ENCODE results near the gene APOF. TPM values are rescaled to one million over a fixed set of nuclear protein-coding genes. Genes with fewer than 3 reads are reported as not detected.

Gene APOF
- total and polyA plus RNA-seq, 2 of the 8 experiments (the other 6 are each of a cell fraction or from before 2014, with no cell fraction given), result not detected

DNA sequence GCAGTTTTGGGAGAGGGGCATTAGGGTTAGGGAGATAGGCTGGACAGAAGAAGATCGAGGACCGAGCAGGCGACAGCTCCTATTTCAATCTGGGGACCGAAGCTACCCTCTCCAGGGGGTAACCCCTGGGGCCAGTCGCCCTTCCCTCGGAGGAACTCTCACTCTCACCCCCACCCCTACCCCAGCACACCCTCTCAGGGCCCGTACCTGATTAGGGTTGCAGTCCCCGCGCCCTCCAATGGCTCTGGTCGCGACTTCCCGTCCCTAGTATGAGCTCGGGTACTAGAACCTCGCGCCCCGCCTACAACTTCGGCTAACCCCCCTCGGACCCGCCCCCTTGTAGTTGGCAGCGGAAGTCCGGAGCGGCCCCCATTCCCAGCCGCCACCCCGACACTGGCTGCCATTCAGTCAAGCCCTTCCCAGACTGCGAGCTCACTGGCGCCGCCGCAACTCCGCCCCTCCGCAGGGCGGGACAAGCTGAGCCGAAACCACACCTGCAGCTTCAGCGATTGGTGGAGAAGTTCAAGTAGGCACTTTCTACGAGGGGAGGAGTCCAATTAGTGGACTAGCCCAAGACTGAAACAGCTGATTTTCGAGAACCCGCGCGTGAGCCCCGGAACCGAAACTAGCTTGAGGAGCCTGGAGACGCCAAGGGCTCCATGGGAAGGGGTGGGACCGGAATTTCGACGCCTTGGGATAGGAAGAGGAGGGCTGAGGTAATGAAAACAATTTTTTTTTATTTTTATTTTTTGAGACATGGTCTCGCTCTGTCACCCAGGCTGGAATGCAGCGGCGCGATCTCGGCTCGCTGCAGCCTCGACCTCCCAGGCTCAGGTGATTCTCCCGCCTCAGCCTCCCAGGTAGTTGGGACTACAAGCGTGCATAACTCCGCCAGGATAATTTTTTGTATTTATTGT, 2.5 kb downstream of the APOF start, which contains the start of gene STAT2 (continued):
- TF ChIP-seq NANOG (IDR thresholded peaks at IDR 0.05; ENCODE audit: insufficient read depth, low read depth, low read length, poor library complexity, severe bottlenecking) (no peak), JUND (IDR thresholded peaks at IDR 0.05; ENCODE audit: low read length) (no peak; the same call in 1 of the 2 replicates), TCF12 (IDR thresholded peaks at IDR 0.05; ENCODE audit: low read depth, low read length) (0 out of 2 replicates have a peak, but pooled peaks have one; percentile 7), POLR2AphosphoS5 (IDR thresholded peaks at IDR 0.05; ENCODE audit: low read depth, low read length) (peak; percentile 62), EP300 (IDR thresholded peaks at IDR 0.05; ENCODE audit: borderline replicate concordance in 1 of 2, low read depth in 2 of 2, low read length in 2 of 2) (peak; percentile 65 to 71; a peak in 2 of 3 replicates), PHF8 (conservative IDR thresholded peaks at IDR 0.05; ENCODE audit: low read depth, low read length) (peak; percentile 61), SP1 (IDR thresholded peaks at IDR 0.05; ENCODE audit: low read depth, low read length) (peak; percentile 88), RBBP5 (IDR thresholded peaks at IDR 0.05; ENCODE audit: borderline replicate concordance, low read depth, low read length) (peak; percentile 30; the same call in 1 of the 2 replicates), TAF7 (optimal IDR thresholded peaks at IDR 0.05; ENCODE audit: borderline replicate concordance, low read depth, low read length) (peak; percentile 18), CBX8 (IDR thresholded peaks at IDR 0.05; ENCODE audit: borderline replicate concordance, low read depth, low read length) (no peak), SRF (IDR thresholded peaks at IDR 0.05; ENCODE audit: low read depth, low read length) (no peak), JUN (IDR thresholded peaks at IDR 0.05; ENCODE audit: low read depth, low read length) (no peak), CHD1 (IDR thresholded peaks at IDR 0.05; ENCODE audit: low read depth, low read length) (no peak), TEAD4 (IDR thresholded peaks at IDR 0.05; ENCODE audit: low read depth, low read length) (no peak), MAFK (IDR thresholded peaks at IDR 0.05; ENCODE audit: low read depth, low read length) (no peak), GABPA (IDR thresholded peaks at IDR 0.05; ENCODE audit: borderline replicate concordance, insufficient read depth, low read length) (no peak), BACH1 (IDR thresholded peaks at IDR 0.05; ENCODE audit: low read length) (no peak)
- TF ChIP-seq, protein P1, sequence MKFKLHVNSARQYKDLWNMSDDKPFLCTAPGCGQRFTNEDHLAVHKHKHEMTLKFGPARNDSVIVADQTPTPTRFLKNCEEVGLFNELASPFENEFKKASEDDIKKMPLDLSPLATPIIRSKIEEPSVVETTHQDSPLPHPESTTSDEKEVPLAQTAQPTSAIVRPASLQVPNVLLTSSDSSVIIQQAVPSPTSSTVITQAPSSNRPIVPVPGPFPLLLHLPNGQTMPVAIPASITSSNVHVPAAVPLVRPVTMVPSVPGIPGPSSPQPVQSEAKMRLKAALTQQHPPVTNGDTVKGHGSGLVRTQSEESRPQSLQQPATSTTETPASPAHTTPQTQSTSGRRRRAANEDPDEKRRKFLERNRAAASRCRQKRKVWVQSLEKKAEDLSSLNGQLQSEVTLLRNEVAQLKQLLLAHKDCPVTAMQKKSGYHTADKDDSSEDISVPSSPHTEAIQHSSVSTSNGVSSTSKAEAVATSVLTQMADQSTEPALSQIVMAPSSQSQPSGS (IDR thresholded peaks at IDR 0.05; ENCODE audit: low read length), result no peak
- TF ChIP-seq, protein P2, sequence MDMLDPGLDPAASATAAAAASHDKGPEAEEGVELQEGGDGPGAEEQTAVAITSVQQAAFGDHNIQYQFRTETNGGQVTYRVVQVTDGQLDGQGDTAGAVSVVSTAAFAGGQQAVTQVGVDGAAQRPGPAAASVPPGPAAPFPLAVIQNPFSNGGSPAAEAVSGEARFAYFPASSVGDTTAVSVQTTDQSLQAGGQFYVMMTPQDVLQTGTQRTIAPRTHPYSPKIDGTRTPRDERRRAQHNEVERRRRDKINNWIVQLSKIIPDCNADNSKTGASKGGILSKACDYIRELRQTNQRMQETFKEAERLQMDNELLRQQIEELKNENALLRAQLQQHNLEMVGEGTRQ (IDR thresholded peaks at IDR 0.05; ENCODE audit: low read length), result no peak
